Glomerular visceral epithelial cell (primary cell): ENCODE measurements around the gene GTF2H2.
"Not testable (repeated sequence)": the region's sequence is repeated elsewhere in the genome, so short reads cannot be mapped to it uniquely, and the experiment has no call there.

ENCODE experiments used
- DNase-seq: peaks from one replicate; pipeline ENCODE4 v3.0.0-alpha.2; 2016; ENCODE audit errors: extremely low spot score

Gene GTF2H2

GRCh38 chr5:71067262-71067928, at the start of gene GTF2H2:
Gene GTF2H2 (minus strand): TSS chr5:71067676. CDS start chr5:71062763, 4,913 bp downstream.
- DNase-seq = not testable (repeated sequence)

GRCh38 chr5:71109730-71110275, 42.3 kb upstream of the GTF2H2 start:
- DNase-seq = not testable (repeated sequence)

DNA sequence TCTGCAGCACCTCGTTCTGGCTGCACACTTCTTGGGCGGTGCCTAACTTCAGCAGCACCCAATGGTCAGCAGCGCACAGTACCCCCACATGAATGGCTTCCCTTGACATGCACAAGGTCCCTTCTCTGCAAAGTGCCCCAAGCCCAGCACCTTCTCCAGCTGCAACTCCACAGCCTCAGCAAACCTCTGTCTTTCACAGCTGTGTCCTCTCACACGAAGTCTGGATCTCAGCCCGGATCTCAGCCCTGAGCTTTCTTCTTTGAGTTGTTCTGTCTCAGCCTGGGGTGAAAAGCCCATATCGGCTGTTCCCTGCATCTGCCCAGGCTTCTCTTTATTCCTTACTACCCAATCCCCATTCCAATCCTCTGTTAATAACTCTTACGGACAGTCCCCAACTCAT, 32.5 kb upstream of the GTF2H2 start:
- DNase-seq = not testable (repeated sequence)

DNA sequence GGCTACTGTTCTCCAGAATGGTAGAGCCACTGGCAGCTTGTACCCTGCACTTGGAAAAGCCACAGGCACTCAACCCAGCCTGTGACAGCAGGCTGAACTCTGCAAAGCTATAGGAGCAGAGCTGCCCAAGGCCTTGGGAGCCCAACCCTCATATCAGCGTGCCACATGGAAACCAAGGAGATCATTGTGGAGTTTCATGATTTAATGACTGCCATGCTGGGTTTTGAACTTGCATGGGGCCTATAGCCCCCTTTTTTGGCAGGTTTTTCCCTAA, 30.4 kb upstream of the GTF2H2 start:
- DNase-seq = not testable (repeated sequence)

DNA sequence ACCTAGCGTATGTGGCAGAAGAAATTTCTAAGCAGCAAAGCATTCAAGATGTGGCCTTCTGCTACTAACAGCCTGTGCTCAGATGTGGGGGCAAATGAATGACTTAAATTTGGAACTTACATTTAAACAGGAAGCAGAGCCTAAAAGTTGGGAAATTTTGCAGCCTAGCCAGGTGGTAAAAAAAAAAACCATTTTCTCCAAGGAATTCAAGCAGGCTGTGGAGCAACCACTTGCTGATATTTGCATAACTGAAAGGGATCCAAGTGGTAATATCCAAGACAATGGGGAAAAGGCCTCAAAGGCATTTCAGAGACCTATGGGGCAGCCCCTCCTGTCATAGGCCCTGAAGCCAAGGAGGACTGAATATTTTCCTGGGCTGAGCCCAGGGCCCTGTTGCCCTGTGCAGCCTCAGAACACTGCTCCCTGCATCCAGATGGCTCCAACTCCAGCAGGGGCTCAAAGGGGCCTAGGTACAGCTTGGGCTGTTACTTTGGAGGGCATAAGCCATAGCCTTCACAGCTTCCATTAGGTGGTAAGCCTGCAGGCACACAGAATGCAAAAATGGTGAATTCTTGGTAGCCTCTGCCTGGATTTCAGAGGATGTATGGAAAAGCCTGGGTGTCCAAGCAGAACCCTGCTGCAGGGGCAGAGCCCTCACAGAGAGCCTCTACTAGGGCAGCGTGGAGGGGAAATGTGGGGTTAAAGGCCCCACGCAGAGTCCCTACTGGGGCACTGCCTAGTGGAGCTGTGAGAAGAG, 29.9 kb upstream of the GTF2H2 start:
- DNase-seq = not testable (repeated sequence)

- not testable (repeated sequence) for DNase-seq
Observed at GRCh38 chr5:71089773-71090172, 22.3 kb upstream of the GTF2H2 start.

- not testable (repeated sequence) for DNase-seq
Observed at GRCh38 chr5:71088754-71089153, 21.3 kb upstream of the GTF2H2 start.

DNA sequence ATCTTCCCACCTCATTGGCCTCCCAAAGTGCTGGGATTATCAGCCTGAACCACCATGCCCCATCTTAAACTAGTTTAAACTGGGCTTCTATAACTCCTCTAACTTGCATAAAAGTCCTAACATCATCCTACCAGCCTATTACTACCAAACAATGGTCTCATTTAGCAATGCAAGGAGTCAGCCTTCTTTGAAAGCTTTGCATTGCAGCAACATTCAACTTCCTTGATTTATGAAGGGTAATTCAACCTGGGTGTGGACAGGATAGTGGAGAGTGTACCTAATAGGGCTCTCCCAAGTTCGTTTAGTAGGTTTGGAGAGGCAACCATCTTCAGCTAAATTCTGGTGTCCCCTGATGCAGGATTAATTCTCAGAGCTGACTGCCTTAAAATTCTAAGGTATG, 18.7 kb upstream of the GTF2H2 start:
- not testable (repeated sequence) for DNase-seq

DNA sequence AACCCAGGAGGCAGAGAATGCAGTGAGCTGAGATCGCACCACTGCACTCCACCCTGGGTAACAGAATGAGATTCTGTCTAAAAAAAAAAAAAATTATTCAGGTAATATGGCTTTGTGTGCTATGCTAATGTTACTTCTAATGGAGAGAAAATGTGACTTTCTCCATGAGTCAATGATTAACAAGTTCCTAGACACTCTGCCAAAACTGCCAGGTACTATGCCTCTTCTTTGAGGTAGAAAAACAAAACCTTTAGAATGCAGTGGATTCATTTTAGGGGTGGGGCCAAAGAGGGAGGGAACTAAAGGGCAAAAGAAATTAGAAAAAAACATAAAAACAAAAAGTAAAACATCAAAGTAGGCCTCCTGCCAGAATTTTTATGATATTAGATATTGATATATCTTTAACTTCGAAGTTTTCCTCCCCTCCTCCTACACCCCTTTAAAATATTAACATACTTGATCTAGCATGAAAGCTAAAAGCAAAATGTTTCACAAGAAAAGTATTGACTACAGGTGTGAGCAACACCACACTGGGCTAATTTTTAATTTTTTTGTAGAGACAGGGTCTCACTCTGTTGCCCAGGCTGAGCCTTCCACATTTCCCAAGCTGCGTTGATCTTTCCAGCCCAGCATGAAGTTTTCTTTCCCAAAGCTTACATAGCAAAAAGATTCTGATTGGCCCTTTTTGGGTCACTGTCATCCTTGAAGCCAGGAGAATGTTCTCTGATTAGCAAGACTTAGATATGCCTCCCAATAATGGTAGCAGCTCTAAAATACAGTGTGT, 17.0 kb upstream of the GTF2H2 start:
- DNase-seq = not testable (repeated sequence)

GRCh38 chr5:71082898-71083297, 15.4 kb upstream of the GTF2H2 start:
- DNase-seq = not testable (repeated sequence)

DNA sequence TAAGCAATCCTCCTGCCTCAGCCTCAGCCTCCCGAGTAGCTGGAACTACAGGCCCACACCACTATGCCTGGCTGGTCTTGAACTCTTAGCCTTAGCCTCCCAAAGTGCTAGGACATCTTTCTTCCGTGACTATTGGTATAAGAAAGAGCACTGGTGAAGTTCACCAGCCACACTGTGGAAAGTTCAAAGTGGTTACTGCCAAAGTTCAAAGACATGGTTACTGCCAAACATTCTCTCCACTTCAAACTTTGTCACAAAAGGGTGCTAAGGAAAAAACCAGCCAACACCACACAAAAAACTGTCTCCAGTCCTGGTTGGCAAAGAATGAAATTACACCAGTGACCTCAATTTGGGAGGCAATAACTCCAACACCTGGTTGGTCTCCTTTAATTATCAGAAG, 14.9 kb upstream of the GTF2H2 start:
- not testable (repeated sequence) for DNase-seq

DNA sequence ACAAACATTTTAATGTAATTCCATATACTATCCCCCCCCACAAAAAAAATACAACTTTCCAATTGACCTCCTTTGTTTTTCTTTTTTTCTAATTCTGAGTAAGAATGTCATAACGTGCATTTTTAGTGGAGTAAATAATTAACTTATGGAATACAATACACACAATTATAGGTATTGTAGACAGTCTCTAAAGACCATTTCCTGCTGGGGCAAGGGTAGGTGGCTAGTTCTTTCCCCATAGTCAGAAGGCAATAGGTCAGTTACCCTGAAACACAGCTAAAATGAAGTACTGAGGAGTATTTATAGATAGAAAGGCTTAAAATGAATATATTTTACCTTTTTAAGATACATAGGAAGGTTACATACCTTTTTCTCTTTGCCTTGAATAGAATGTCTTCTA, 6.2 kb downstream of the GTF2H2 start:
- not testable (repeated sequence) for DNase-seq

- not testable (repeated sequence) for DNase-seq
Observed at GRCh38 chr5:71059426-71059825, 8.1 kb downstream of the GTF2H2 start.

GRCh38 chr5:71044808-71045207, 22.7 kb downstream of the GTF2H2 start:
- not testable (repeated sequence) for DNase-seq

- DNase-seq = not testable (repeated sequence)
Observed at GRCh38 chr5:71044128-71044527, 23.3 kb downstream of the GTF2H2 start.

GRCh38 chr5:71031046-71031776, 36.3 kb downstream of the GTF2H2 start:
- not testable (repeated sequence) for DNase-seq

DNA sequence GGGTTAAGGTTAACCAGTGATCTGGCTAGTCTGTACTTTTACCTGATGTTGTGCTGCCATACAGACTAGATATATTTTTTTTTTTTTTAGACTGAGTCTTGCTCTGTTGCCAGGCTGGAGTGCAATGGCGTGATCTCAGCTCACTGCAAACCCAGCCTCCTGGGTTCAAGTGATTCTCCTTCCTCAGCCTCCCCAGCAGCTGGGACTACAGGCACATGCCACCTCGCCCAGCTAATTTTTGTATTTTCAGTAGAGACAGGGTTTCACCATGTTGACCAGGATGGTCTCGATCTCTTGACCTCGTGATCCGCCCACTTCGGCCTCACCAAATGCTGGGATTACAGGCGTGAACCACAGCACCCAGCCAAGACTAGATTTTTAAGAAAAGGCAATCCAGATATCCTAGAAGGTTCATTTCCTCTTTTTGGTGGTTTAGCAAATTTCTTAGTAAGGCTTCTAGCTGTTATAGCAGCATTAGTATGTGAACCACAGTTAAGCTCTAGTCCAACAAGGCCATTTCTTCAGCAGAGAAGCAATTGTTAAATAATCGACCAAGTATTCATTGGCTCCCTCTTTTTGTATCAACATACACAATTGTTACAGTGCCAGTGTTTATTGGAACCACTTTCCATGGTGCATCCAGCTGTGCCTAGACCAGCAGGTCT, 42.1 kb downstream of the GTF2H2 start, which contains the start of gene NAIP:
Gene NAIP (minus strand): TSS at position 51 of the 665 bp plus-strand sequence. CDS start 12,424 bp downstream, outside the sequence.
- DNase-seq = not testable (repeated sequence)

DNA sequence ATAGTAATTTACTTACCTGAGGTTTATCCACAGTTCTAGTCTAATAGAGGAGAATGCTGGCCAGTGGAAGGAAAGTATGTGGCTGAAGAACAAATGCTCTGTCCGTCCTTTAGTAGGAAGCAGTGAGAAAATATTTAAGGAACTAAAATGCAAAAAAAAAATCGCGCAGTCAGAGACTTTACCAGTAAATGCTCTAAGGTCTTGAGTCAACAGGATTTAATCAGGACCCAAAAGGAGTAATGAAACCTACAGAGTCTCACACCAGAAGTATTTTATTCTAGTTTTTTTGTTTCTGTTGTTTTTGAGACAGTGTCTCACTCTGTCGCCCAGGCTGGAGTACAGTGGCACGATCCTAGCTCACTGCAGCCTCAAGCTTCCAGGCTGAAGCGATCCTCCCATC, 46.8 kb downstream of the GTF2H2 start:
- DNase-seq = not testable (repeated sequence)

DNA sequence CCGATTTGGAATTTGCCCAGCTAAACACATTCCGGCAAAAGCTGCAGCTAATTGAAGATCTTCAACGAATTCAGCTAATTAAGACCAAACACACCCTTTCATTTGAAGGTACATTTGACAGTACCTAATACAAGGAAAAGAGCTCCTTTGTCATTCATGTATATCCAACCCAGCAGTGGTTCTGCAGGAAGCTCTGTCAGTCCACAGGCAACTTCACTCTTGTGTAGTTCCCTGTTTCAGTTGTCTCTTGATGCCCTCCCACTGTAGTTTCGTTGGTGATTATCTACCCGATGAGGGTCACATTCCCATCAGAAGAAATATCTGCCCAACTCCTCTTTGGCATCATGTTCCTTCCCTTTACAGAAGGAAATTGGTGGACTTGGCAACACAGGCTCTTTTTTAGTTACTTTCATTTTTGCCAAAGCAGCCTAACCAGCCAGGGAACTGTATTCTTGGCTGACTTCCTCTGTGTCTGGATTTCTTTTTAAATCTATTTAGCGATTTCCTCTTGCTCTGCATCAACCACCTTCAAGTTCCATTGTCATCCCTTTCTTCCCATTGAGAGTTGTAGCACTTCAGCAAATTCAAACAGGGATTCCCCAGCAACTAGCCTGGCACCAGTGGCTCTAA, 49.0 kb downstream of the GTF2H2 start:
- DNase-seq = not testable (repeated sequence)

- DNase-seq = no peak
Observed at GRCh38 chr5:71014176-71014575, 53.3 kb downstream of the GTF2H2 start.
